ENCODE results near the gene EXOC6B.

EXOC6B gene

DNA sequence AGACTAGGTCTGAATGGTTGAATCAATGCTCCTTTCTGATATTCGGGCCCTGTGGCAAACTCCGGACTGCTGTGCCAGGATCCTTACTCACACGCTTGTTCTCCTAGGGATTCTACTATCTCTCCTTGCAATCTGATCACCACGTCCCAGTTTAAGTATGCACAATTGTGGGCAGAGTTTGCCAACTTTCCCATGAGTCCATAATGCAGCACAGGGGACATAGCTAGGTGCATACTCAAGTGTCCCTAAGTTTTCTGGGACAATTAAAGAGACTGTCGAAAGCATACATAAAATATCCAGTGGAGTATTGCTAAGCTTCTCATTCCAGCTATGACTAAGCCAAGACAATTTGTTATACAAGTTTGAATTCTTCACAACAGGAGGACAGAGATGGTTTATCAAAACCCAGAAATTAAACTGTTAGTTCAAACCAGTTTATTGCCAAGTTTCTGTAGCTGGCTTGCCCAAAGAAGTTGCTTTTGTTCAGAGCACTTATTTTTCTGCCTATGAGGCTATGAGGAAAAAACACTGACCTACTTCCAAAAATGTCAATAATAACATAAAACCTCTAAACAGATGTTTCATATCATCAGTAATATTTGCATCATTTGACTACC, 136.1 kb downstream of the EXOC6B start:
- TF ChIP-seq ZFX (IDR thresholded peaks at IDR 0.05; ENCODE audit: borderline replicate concordance), result no peak
- TF ChIP-seq, protein P1, sequence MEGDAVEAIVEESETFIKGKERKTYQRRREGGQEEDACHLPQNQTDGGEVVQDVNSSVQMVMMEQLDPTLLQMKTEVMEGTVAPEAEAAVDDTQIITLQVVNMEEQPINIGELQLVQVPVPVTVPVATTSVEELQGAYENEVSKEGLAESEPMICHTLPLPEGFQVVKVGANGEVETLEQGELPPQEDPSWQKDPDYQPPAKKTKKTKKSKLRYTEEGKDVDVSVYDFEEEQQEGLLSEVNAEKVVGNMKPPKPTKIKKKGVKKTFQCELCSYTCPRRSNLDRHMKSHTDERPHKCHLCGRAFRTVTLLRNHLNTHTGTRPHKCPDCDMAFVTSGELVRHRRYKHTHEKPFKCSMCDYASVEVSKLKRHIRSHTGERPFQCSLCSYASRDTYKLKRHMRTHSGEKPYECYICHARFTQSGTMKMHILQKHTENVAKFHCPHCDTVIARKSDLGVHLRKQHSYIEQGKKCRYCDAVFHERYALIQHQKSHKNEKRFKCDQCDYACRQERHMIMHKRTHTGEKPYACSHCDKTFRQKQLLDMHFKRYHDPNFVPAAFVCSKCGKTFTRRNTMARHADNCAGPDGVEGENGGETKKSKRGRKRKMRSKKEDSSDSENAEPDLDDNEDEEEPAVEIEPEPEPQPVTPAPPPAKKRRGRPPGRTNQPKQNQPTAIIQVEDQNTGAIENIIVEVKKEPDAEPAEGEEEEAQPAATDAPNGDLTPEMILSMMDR (IDR thresholded peaks at IDR 0.05), result no peak
- no peak overlapping the region for H3K27ac ChIP-seq

DNA sequence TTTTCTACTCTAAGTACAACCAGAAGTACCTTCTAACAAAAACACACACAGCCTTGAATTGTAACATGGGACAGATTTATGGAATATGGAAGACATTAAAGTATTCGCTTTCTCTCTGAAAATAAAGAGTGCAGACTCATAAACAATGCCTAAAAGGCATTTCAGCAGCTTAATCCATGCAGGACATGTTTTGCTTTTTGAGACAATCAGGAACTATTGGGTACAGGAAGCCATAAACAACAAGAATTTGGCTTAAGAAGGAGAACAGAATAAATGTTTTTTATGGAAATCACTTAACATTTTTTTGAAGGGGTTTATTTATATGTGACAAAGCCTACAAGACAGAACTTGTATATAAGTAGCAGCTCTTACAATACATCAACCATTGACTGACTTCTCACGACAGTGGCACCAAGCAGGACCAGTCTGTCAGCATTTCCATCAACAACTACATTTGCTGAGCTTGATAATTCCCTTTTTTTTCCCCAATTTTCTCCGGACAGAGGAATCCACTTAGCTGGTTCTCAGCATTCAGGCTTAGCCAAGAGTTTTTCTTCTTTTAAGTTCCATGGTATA, 140.1 kb downstream of the EXOC6B start:
- H3K27ac ChIP-seq, result no peak overlapping the region
- TF ChIP-seq ZFX (IDR thresholded peaks at IDR 0.05; ENCODE audit: borderline replicate concordance), result no peak
- TF ChIP-seq, protein P1 (IDR thresholded peaks at IDR 0.05), result no peak

GRCh38 chr2:72682061-72682460, 143.8 kb downstream of the EXOC6B start:
- no peak for TF ChIP-seq ZFX (IDR thresholded peaks at IDR 0.05; ENCODE audit: borderline replicate concordance)
- TF ChIP-seq, protein P1 (IDR thresholded peaks at IDR 0.05), result no peak
- H3K27ac ChIP-seq, result no peak overlapping the region

- TF ChIP-seq, protein P1 (IDR thresholded peaks at IDR 0.05), result no peak
- no peak for TF ChIP-seq ZFX (IDR thresholded peaks at IDR 0.05; ENCODE audit: borderline replicate concordance)
- H3K27ac ChIP-seq, result no peak overlapping the region
These were observed 144.5 kb downstream of the EXOC6B start for GRCh38 chr2:72681016-72681995.

GRCh38 chr2:72678024-72678423, 147.8 kb downstream of the EXOC6B start:
- no peak overlapping the region for H3K27ac ChIP-seq
- TF ChIP-seq, protein P1 (IDR thresholded peaks at IDR 0.05), result no peak
- TF ChIP-seq ZFX (IDR thresholded peaks at IDR 0.05; ENCODE audit: borderline replicate concordance), result no peak

- TF ChIP-seq, protein P1 (IDR thresholded peaks at IDR 0.05), result no peak
- TF ChIP-seq ZFX (IDR thresholded peaks at IDR 0.05; ENCODE audit: borderline replicate concordance), result no peak
- no peak overlapping the region for H3K27ac ChIP-seq
These were observed 149.3 kb downstream of the EXOC6B start for GRCh38 chr2:72676341-72677025.
